Measurements from ENCODE around the gene MPG. TPM values are rescaled to one million over a fixed set of nuclear protein-coding genes. Genes with fewer than 3 reads are reported as not detected.

Gene MPG
- total and polyA plus RNA-seq, 2 donors (not counting 1 experiment from before 2014, with no cell fraction given) = 59.6 to 66.4 TPM

DNA sequence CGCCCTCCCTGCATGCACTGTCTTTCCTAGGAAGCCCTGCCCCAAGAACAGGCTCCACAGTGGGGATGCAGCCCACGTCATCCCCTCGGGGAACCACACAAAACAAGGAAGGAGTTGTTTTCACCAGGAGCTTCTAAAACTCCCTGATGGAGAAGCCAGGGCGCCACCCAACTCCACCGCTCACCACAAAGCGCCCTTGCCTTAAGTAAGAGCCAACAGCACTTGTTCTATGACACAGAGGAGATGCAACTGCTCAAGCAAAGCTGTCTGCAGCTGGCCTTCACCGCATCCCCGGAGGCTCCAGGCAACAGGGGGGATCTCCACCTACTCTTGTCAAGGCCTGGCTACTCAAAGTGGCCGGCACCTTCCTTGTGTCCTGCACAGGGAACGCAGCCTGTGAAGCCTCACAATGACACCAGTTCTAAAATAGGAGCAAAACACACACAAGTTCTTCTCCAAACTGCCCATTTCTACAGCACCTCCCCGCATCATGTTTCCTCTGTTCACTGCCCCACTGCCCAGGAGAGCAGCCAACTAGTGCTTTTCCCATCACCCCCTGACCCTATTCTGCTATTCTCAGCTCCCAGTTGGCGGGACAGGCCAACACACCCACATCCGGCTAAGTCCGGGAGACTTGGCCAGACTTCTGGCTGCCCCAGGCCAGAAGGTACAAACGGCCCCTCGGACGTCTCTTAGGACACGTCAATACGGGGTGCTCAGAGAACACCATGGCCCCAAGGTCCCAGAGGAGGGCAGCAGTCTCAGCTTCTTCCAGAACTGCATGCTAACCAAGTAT, 24.2 kb downstream of the MPG start:
- no peaks in the 10 kb centered on the region for H3K9me3 ChIP-seq (ENCODE audit: control extremely low read depth in 1 of 3, control insufficient read depth in 2 of 3, insufficient read depth in 1 of 3, low read length in 2 of 3)
- TF ChIP-seq EZH2 (IDR thresholded peaks at IDR 0.05; ENCODE audit: borderline replicate concordance, insufficient read depth, low read depth, low read length, poor library complexity, severe bottlenecking) = no peak
- TF ChIP-seq, protein P1, sequence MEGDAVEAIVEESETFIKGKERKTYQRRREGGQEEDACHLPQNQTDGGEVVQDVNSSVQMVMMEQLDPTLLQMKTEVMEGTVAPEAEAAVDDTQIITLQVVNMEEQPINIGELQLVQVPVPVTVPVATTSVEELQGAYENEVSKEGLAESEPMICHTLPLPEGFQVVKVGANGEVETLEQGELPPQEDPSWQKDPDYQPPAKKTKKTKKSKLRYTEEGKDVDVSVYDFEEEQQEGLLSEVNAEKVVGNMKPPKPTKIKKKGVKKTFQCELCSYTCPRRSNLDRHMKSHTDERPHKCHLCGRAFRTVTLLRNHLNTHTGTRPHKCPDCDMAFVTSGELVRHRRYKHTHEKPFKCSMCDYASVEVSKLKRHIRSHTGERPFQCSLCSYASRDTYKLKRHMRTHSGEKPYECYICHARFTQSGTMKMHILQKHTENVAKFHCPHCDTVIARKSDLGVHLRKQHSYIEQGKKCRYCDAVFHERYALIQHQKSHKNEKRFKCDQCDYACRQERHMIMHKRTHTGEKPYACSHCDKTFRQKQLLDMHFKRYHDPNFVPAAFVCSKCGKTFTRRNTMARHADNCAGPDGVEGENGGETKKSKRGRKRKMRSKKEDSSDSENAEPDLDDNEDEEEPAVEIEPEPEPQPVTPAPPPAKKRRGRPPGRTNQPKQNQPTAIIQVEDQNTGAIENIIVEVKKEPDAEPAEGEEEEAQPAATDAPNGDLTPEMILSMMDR (IDR thresholded peaks at IDR 0.05) = no peak
- H3K9ac ChIP-seq (ENCODE audit: low read length) = no peak overlapping the region
- ATAC-seq (ENCODE audit: low read depth) (no peak), DNase-seq (no peak)
- H3K4me2 ChIP-seq (replicated peaks; ENCODE audit: low read depth, low read length, poor library complexity, severe bottlenecking) = no peak overlapping the region
- ChIA-PET CTCF (interaction anchor here (1.0 to 1.2 kb wide), 2 partner anchors 37 to 38 kb away, joined by 3 read pairs; no protein-coding TSS in a partner anchor), POLR2A (no interaction called here)
- no peak overlapping the region for H3K27ac ChIP-seq (ENCODE audit: low read length in 2 of 2)
- no peaks in the 10 kb centered on the region for H3K9me3 Mint-ChIP-seq (ENCODE audit: insufficient read depth)
- no peaks in the 10 kb centered on the region for H3K27me3 ChIP-seq (replicated peaks in 1 of 4; ENCODE audit: control extremely low read depth in 1 of 4, control insufficient read depth in 3 of 4, insufficient read depth in 4 of 4, low read length in 3 of 4)
- peaks cover 3% of the 10 kb centered on the region for H3K4me1 Mint-ChIP-seq
- WGBS (ENCODE audit: insufficient coverage) = 96% methylated on average over 19 of the region's 19 CpGs
- no peaks in the 10 kb centered on the region for H3K79me2 ChIP-seq (ENCODE audit: control insufficient read depth, insufficient read depth, low read length)
- no peak overlapping the region for H3K27ac Mint-ChIP-seq
- no peaks in the 10 kb centered on the region for H3K27me3 Mint-ChIP-seq
- H4K20me1 ChIP-seq (ENCODE audit: control insufficient read depth, insufficient read depth, low read length, poor library complexity, severe bottlenecking) = peaks cover 10% of the 10 kb centered on the region
- peaks cover 0 to 24% of the 10 kb centered on the region in 2 experiments for H3K36me3 ChIP-seq (replicated peaks in 1 of 2; ENCODE audit: control extremely low read depth in 1 of 2, control insufficient read depth in 1 of 2, extremely low read depth in 1 of 2, insufficient read depth in 2 of 2, low read length in 1 of 2)
- H3K4me1 ChIP-seq (ENCODE audit: control insufficient read depth in 2 of 2, insufficient read depth in 2 of 2, low read length in 2 of 2) = peaks cover 0 to 7% of the 10 kb centered on the region in 2 donors
- no peak overlapping the region for H3K4me3 Mint-ChIP-seq
- no peak overlapping the region for H3K4me3 ChIP-seq (ENCODE audit: control extremely low read depth in 1 of 5, extremely low read depth in 1 of 5, insufficient read depth in 1 of 5, low read depth in 2 of 5, low read length in 4 of 5)
- intact Hi-C loops (cut with micrococcal nuclease) = no loop called here
- no peak overlapping the region for H2AFZ ChIP-seq (ENCODE audit: insufficient read depth, low read depth, low read length, poor library complexity, severe bottlenecking)

DNA sequence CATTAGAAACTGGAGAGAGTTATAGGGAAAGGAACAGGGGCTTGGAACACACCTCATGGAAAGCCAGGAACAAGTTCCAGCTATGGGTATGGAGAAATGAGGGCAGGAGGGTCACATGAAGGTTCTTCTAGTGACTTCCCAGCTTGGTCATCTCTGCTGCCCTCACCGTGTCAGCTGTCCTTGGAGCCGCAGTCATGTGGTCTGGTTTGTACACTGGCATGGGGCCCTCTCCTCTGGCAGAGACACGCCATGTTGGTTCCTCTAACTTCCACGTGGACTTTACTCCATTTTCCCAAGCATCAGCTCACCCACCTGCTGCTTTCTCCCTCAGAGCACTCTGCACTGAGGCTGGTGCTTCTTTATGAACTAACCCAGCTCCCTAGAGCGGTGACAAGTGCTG, 26.3 kb downstream of the MPG start:
- H3K9me3 Mint-ChIP-seq (ENCODE audit: insufficient read depth) = no peaks in the 10 kb centered on the region
- H3K4me2 ChIP-seq (replicated peaks; ENCODE audit: low read depth, low read length, poor library complexity, severe bottlenecking) = no peak overlapping the region

More for the DNA sequence above, 26.3 kb downstream of the MPG start:
- intact Hi-C loops (cut with micrococcal nuclease) = no loop called here
- Mint-ChIP-seq H3K4me1 (peaks cover 3% of the 10 kb centered on the region), H3K4me3 (no peak overlapping the region), H3K27me3 (no peaks in the 10 kb centered on the region), H3K27ac (no peak overlapping the region)
- Histone ChIP-seq H2AFZ (ENCODE audit: insufficient read depth, low read depth, low read length, poor library complexity, severe bottlenecking) (no peak overlapping the region), H3K27ac (ENCODE audit: low read length in 2 of 2) (no peak overlapping the region), H3K4me1 (ENCODE audit: control insufficient read depth in 2 of 2, insufficient read depth in 2 of 2, low read length in 2 of 2) (peaks cover 0 to 3% of the 10 kb centered on the region in 2 donors), H3K79me2 (ENCODE audit: control insufficient read depth, insufficient read depth, low read length) (no peaks in the 10 kb centered on the region), H3K4me3 (ENCODE audit: control extremely low read depth in 1 of 5, extremely low read depth in 1 of 5, insufficient read depth in 1 of 5, low read depth in 2 of 5, low read length in 4 of 5) (no peak overlapping the region), H3K36me3 (replicated peaks in 1 of 2; ENCODE audit: control extremely low read depth in 1 of 2, control insufficient read depth in 1 of 2, extremely low read depth in 1 of 2, insufficient read depth in 2 of 2, low read length in 1 of 2) (peaks cover 2 to 18% of the 10 kb centered on the region in 2 experiments), H3K27me3 (replicated peaks in 1 of 4; ENCODE audit: control extremely low read depth in 1 of 4, control insufficient read depth in 3 of 4, insufficient read depth in 4 of 4, low read length in 3 of 4) (no peaks in the 10 kb centered on the region), H4K20me1 (ENCODE audit: control insufficient read depth, insufficient read depth, low read length, poor library complexity, severe bottlenecking) (peaks cover 4% of the 10 kb centered on the region), H3K9me3 (ENCODE audit: control extremely low read depth in 1 of 3, control insufficient read depth in 2 of 3, insufficient read depth in 1 of 3, low read length in 2 of 3) (no peaks in the 10 kb centered on the region), H3K9ac (ENCODE audit: low read length) (no peak overlapping the region)
- CTCF ChIA-PET = interaction anchor here (0.7 to 5.5 kb wide), 6 partner anchors 9 to 257 kb away, joined by 3 to 63 read pairs (median 6); partner anchors contain the start of gene HBQ1
- WGBS (ENCODE audit: insufficient coverage) = 89% methylated on average over 5 of the region's 5 CpGs
- POLR2A ChIA-PET = interaction anchor here (0.5 kb wide), 1 partner anchor 247 kb away, joined by 3 read pairs; no protein-coding TSS in a partner anchor
- no peak for ATAC-seq (ENCODE audit: low read depth)
- DNase-seq = no peak
- TF ChIP-seq, protein P1 (IDR thresholded peaks at IDR 0.05) = no peak
- TF ChIP-seq EZH2 (IDR thresholded peaks at IDR 0.05; ENCODE audit: borderline replicate concordance, insufficient read depth, low read depth, low read length, poor library complexity, severe bottlenecking) = no peak
